Measurements from ENCODE around the gene PTP4A1. TPM values are rescaled to one million over a fixed set of nuclear protein-coding genes. Genes with fewer than 3 reads are reported as not detected.
"Not testable (repeated sequence)": the region's sequence is repeated elsewhere in the genome, so short reads cannot be mapped to it uniquely, and the experiment has no call there.

Gene PTP4A1
- polyA plus RNA-seq, 1 donor (not counting 4 experiments of a cell fraction or from before 2014, with no cell fraction given): 65.7 TPM

GRCh38 chr6:63584125-63584514 is 11.8 kb downstream of the PTP4A1 start:
- peaks cover 10 to 12% of the 10 kb centered on the region in 2 experiments for H3K36me3 ChIP-seq (ENCODE audit: control insufficient read depth in 2 of 2, extremely low read depth in 1 of 2, insufficient read depth in 2 of 2, low read length in 2 of 2)
- H3K4me3 ChIP-seq (ENCODE audit: control insufficient read depth in 2 of 3, extremely low read depth in 1 of 3, insufficient read depth in 2 of 3, low read depth in 1 of 3, low read length in 3 of 3): no peak overlapping the region
- DNase-seq (ENCODE audit: low read depth, low spot score) (no peak), FAIRE-seq (no peak)
- no peaks in the 10 kb centered on the region for H3K27me3 ChIP-seq (ENCODE audit: control insufficient read depth, extremely low read depth, insufficient read depth, low read length)
- H2AFZ ChIP-seq (ENCODE audit: control insufficient read depth, low read length): no peak overlapping the region
- no peaks in the 10 kb centered on the region for H3K4me1 ChIP-seq (ENCODE audit: control insufficient read depth, extremely low read depth, insufficient read depth, low read length)
- H3K9me1 ChIP-seq (ENCODE audit: control insufficient read depth, extremely low read depth, insufficient read depth, low read length): no peaks in the 10 kb centered on the region
- no peaks in the 10 kb centered on the region for H3K79me2 ChIP-seq (ENCODE audit: control insufficient read depth, insufficient read depth, low read length)
- dilution Hi-C loops (cut with MboI; ENCODE audit: extremely low pct_ligation_motif_present, low sequenced_read_pairs): no loop called here
- peaks cover 2% of the 10 kb centered on the region for H4K20me1 ChIP-seq (ENCODE audit: control insufficient read depth, extremely low read depth, insufficient read depth, low read length)
- TF ChIP-seq CTCF (optimal IDR thresholded peaks at IDR 0.05 in 1 of 3, IDR thresholded peaks at IDR 0.05 in 1 of 3, conservative IDR thresholded peaks at IDR 0.05 in 1 of 3; ENCODE audit: extremely low read depth in 1 of 3, insufficient read depth in 2 of 3, low read length in 3 of 3) (no peak), EZH2 (IDR thresholded peaks at IDR 0.05; ENCODE audit: low read length) (no peak)
- no peak overlapping the region for H3K27ac ChIP-seq (ENCODE audit: control insufficient read depth, insufficient read depth, low read length)
- no peak overlapping the region for H3K4me2 ChIP-seq (ENCODE audit: control insufficient read depth, extremely low read depth, insufficient read depth, low read depth, low read length)
- H3K9ac ChIP-seq (ENCODE audit: control insufficient read depth, extremely low read depth, insufficient read depth, low read length): no peak overlapping the region
- no peaks in the 10 kb centered on the region for H3K9me3 ChIP-seq (ENCODE audit: control insufficient read depth, low read depth, low read length)

GRCh38 chr6:63584566-63584965 is 12.3 kb downstream of the PTP4A1 start:
- H3K4me3 ChIP-seq (ENCODE audit: control insufficient read depth in 2 of 3, extremely low read depth in 1 of 3, insufficient read depth in 2 of 3, low read depth in 1 of 3, low read length in 3 of 3): no peak overlapping the region
- no peaks in the 10 kb centered on the region for H3K4me1 ChIP-seq (ENCODE audit: control insufficient read depth, extremely low read depth, insufficient read depth, low read length)
- H2AFZ ChIP-seq (ENCODE audit: control insufficient read depth, low read length): no peak overlapping the region
- H3K9me3 ChIP-seq (ENCODE audit: control insufficient read depth, low read depth, low read length): no peaks in the 10 kb centered on the region
- dilution Hi-C loops (cut with MboI; ENCODE audit: extremely low pct_ligation_motif_present, low sequenced_read_pairs): no loop called here
- no peak overlapping the region for H3K9ac ChIP-seq (ENCODE audit: control insufficient read depth, extremely low read depth, insufficient read depth, low read length)
- no peak for FAIRE-seq
- no peak overlapping the region for H3K4me2 ChIP-seq (ENCODE audit: control insufficient read depth, extremely low read depth, insufficient read depth, low read depth, low read length)
- H3K9me1 ChIP-seq (ENCODE audit: control insufficient read depth, extremely low read depth, insufficient read depth, low read length): no peaks in the 10 kb centered on the region
- TF ChIP-seq CTCF (optimal IDR thresholded peaks at IDR 0.05 in 1 of 3, IDR thresholded peaks at IDR 0.05 in 1 of 3, conservative IDR thresholded peaks at IDR 0.05 in 1 of 3; ENCODE audit: extremely low read depth in 1 of 3, insufficient read depth in 2 of 3, low read length in 3 of 3): no peak
- no peak for TF ChIP-seq EZH2 (IDR thresholded peaks at IDR 0.05; ENCODE audit: low read length)
- H3K79me2 ChIP-seq (ENCODE audit: control insufficient read depth, insufficient read depth, low read length): no peaks in the 10 kb centered on the region
- no peaks in the 10 kb centered on the region for H3K27me3 ChIP-seq (ENCODE audit: control insufficient read depth, extremely low read depth, insufficient read depth, low read length)
- no peak overlapping the region for H3K27ac ChIP-seq (ENCODE audit: control insufficient read depth, insufficient read depth, low read length)
- no peak for DNase-seq (ENCODE audit: low read depth, low spot score)
- H3K36me3 ChIP-seq (ENCODE audit: control insufficient read depth in 2 of 2, extremely low read depth in 1 of 2, insufficient read depth in 2 of 2, low read length in 2 of 2): peaks cover 9 to 10% of the 10 kb centered on the region in 2 experiments
- H4K20me1 ChIP-seq (ENCODE audit: control insufficient read depth, extremely low read depth, insufficient read depth, low read length): peaks cover 2% of the 10 kb centered on the region

- H3K4me1 ChIP-seq (ENCODE audit: control insufficient read depth, extremely low read depth, insufficient read depth, low read length); H4K20me1 ChIP-seq (ENCODE audit: control insufficient read depth, extremely low read depth, insufficient read depth, low read length); H3K4me3 ChIP-seq (ENCODE audit: control insufficient read depth in 2 of 3, extremely low read depth in 1 of 3, insufficient read depth in 2 of 3, low read depth in 1 of 3, low read length in 3 of 3); H3K9me1 ChIP-seq (ENCODE audit: control insufficient read depth, extremely low read depth, insufficient read depth, low read length); H3K79me2 ChIP-seq (ENCODE audit: control insufficient read depth, insufficient read depth, low read length); DNase-seq (ENCODE audit: low read depth, low spot score); H3K9ac ChIP-seq (ENCODE audit: control insufficient read depth, extremely low read depth, insufficient read depth, low read length); H3K27ac ChIP-seq (ENCODE audit: control insufficient read depth, insufficient read depth, low read length); dilution Hi-C loops (cut with MboI; ENCODE audit: extremely low pct_ligation_motif_present, low sequenced_read_pairs); H3K36me3 ChIP-seq (ENCODE audit: control insufficient read depth in 2 of 2, extremely low read depth in 1 of 2, insufficient read depth in 2 of 2, low read length in 2 of 2); H3K27me3 ChIP-seq (ENCODE audit: control insufficient read depth, extremely low read depth, insufficient read depth, low read length); H2AFZ ChIP-seq (ENCODE audit: control insufficient read depth, low read length); FAIRE-seq; H3K4me2 ChIP-seq (ENCODE audit: control insufficient read depth, extremely low read depth, insufficient read depth, low read depth, low read length); H3K9me3 ChIP-seq (ENCODE audit: control insufficient read depth, low read depth, low read length): not testable (repeated sequence)
Observed at GRCh38 chr6:63585652-63586051, 13.4 kb downstream of the PTP4A1 start.

Data from keratinocyte (primary cell).